Measurements from ENCODE around the gene RALGPS1.

DNA sequence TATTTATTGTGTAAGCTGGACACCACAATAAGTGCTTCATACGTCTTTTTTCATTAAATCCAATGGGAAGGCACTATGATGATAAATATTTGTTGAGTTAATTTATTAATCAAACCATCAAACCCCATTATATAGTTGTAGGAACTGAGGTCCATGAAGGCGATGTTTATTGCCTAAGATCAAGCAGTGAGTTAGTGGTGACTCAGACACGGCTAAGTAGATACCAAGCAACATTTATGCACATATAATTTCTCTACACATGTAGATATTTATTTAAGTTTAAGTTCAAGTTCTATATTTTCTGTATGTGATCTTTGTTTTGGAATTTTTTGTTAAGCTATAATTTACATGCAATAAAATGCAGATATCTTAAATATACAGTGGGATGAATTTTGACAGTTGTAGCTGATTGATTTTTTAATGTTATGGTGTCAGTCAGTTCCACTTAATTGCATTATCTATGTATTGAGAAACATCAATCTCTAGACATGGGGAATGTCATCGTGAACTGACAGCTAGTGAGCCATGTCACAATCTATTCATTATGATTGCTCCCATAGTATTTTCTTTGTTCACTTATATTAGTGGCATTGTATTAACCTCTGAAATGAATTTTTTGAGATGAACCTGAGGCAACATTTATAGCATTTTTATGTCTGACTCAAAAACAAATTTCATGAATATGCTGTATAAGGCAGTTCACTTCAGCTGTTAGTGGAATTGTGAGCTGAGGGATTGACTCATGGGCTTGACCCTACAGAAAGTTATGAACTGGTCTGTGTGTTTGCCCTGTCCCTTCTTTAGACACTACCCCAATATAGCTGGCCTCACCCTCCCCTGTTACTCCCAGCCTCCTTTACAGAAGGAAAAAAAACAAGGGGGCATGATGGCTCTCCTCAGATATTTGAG lies 338.1 kb downstream of the RALGPS1 start:
- TF ChIP-seq, protein P1, sequence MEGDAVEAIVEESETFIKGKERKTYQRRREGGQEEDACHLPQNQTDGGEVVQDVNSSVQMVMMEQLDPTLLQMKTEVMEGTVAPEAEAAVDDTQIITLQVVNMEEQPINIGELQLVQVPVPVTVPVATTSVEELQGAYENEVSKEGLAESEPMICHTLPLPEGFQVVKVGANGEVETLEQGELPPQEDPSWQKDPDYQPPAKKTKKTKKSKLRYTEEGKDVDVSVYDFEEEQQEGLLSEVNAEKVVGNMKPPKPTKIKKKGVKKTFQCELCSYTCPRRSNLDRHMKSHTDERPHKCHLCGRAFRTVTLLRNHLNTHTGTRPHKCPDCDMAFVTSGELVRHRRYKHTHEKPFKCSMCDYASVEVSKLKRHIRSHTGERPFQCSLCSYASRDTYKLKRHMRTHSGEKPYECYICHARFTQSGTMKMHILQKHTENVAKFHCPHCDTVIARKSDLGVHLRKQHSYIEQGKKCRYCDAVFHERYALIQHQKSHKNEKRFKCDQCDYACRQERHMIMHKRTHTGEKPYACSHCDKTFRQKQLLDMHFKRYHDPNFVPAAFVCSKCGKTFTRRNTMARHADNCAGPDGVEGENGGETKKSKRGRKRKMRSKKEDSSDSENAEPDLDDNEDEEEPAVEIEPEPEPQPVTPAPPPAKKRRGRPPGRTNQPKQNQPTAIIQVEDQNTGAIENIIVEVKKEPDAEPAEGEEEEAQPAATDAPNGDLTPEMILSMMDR (IDR thresholded peaks at IDR 0.05; ENCODE audit: low read depth, low read length), result no peak
- TF ChIP-seq POLR2A (IDR thresholded peaks at IDR 0.05; ENCODE audit: extremely low read depth, insufficient read length) (no peak), MYC (IDR thresholded peaks at IDR 0.05; ENCODE audit: low read depth, low read length) (no peak)
- TF ChIP-seq, protein P2, sequence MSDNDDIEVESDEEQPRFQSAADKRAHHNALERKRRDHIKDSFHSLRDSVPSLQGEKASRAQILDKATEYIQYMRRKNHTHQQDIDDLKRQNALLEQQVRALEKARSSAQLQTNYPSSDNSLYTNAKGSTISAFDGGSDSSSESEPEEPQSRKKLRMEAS (IDR thresholded peaks at IDR 0.05; ENCODE audit: low read depth, low read length), result no peak
